Fibroblast of peridontal ligament (primary cell): ENCODE results near the gene GSE1.

Source experiments
- DNase-seq: peaks from one replicate; pipeline ENCODE4 v3.0.0-alpha.2; 2010; ENCODE audit errors: extremely low read depth

Gene GSE1

DNA sequence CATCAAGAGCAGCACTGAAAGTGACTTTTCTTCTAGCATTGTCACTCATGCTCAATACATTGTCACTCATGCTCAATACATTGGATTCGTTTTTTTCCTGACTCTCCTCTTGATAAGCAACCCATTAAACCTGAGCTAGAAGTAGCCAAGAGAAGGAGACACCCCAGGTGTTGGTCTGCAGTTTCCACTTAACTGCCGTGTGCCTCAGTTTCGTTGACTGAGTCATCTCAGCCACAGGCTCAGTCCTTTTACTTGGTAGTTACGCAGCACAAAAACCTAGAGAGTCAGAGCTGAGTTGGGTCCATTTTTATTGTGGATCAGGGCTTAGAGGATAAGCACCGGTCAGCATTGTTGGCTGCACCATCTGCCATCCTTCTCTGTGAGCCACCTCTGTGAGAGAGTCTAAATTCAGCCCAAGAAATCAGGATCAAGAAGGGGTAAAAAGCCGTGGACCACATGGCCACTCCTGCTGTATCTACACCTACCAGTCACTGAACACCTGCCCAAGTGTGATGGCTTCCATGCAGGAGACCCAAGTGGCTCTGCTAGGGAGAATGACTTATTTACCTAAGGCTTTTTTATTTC is 64.4 kb downstream of the GSE1 start:
- DNase-seq: no peak

DNA sequence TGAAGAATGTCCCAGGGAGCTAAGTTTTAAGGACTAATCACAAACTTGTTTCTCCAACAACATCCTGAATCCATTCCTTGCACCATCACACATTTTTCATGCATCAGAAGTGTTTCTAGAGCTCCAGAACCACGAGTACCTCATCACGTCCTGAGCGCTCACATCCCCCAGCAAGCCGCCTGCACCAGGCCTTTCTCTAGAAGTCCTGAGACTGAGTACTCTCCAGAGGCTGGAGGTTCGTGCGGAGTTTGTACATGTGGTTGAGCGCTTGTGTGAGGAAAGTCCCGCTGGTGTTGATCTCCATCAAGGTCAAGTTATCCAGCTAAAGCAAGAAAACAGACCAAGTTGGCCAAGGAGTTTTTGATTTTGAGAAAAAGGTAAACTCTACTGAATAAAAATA is 64.9 kb downstream of the GSE1 start:
- DNase-seq: no peak

DNA sequence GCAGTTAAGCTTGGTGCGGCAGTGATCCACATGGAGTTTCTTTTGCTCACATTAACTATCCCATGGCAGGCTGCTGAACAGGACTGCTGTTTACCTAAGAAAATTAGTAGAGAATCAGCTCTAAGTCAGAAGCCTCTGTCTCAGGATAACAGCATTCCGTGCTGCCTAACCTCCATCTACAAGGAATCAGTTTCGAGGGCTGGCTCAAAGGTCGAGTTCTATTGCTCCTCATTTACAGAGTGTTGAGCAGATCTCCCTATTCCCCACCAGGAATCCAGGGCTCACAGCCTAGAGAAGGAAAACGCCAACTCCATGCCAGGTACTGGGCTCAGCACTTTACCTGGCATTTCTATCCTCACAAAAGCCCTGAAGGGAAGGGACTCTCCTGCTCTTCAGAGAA is 65.7 kb downstream of the GSE1 start:
- no peak for DNase-seq

DNA sequence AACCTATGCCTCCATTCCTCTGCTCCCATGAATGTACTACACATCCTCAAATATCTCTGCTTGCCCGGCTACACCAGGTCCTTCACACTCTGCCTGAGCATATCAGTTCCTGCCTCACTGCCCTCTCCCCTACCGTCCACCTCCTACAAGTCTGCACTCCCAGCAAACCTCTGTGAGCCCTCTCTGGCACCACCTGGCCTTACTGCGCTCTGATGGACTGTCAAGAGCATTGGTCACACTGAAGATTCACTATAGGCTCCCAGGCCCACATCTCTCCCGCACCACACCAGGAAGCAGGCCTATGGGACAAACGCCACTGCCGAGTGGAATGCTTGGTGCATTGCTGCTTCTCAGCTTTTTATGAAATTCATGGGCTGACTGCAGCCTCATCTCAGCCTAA is 66.7 kb downstream of the GSE1 start:
- no peak for DNase-seq

DNA sequence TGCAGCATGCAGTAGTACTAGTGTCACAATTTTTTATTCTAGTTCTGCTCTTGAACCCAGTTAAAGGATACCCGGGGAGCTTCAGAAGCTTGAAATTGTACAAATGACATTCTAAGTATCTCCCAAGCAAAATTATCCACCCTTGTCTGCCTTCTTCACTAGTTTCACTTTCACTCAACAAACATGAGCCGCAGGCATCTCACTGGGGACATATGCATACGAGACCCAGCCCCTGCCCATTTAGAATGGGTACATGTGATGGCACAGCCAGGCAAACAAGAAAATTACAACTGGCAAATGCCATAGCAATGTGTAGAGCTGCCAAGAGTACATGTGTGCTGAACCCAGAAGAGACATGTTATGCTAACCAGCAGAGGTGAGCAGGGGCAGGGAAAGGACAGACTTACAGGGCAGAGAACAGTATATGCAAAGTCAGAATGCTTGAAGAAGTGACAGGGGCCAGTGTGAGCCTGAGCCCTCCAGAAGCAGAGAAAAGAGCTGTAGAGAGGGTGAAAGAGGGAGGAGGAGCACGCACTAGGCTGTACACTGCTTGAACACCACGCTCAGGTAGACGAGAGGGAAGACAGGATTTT is 67.3 kb downstream of the GSE1 start:
- DNase-seq: no peak

DNA sequence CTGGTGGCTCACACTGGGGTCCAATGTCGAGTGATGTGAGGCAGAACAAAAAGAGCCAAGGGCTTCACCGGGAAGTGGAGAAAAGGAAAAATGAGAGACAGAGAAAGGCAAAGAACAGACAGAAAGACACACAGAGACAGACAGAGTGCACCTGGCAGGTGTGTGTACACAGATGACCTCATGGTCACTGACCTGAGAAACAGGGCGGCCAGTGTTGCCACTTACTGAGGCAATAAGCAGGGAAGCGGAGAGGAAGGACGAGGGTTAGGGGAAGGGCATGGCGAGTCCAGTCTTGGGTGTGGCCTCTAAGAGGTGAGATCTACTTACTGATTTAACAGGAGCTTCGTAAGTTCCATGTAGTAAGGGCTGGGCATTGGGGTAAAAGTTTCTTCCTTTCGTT is 68.1 kb downstream of the GSE1 start:
- DNase-seq: no peak

DNA sequence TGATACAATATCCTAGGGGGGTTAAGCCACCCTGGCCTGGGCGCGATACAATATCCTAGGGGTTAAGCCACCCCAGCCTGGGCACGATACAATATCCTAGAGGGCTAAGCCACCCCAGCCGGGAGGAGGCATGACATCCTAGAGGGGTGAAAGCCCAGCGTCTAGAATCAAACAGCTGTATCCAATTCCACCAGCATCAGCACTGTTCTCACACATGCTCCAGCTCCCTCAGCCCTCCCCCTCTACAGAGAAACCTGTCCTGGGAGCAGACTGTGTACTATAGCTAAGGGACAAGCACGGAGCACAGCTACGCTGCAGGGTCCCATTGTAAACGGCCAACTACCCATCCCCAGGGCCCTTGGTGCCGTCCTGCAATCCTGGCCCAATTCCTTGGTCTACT is 69.4 kb downstream of the GSE1 start:
- DNase-seq: no peak

DNA sequence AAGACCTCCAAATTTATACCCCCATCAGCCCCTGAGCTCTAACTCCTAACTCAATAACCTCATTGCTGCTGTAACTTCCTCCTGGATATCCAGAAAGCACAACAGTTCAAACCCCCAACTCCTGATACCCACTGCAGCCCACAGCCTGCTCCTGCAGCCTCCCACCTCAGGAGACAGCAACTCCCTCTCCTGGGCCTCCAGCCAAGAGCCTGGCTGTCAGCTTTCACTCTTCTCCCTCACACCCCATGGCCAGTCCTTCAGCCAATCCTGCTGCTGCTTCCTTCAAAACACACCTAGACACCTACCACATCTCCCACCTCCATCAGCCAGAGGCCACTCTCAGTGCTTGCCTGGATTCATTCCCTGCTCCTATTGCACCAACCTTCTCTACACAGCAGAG is 70.2 kb downstream of the GSE1 start:
- no peak for DNase-seq

DNA sequence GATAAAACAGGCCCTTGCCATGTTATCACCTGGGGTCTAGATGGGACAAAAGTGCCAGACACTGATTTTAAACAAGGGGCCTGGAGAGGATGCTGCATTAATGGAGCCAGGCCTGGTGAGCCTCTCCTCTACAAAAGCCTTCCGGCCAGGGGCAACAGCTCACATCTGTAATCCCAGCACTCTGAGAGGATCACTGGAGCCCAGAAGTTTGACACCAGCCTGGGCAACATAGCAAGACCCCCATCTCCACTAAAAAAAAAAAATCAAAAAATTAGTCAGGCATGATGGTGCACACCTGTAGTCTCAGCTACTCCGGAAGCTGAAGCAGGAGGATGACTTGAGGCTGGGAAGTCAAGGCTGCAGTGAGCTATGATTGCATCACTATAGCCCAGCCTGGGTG is 72.1 kb downstream of the GSE1 start:
- DNase-seq: no peak

DNA sequence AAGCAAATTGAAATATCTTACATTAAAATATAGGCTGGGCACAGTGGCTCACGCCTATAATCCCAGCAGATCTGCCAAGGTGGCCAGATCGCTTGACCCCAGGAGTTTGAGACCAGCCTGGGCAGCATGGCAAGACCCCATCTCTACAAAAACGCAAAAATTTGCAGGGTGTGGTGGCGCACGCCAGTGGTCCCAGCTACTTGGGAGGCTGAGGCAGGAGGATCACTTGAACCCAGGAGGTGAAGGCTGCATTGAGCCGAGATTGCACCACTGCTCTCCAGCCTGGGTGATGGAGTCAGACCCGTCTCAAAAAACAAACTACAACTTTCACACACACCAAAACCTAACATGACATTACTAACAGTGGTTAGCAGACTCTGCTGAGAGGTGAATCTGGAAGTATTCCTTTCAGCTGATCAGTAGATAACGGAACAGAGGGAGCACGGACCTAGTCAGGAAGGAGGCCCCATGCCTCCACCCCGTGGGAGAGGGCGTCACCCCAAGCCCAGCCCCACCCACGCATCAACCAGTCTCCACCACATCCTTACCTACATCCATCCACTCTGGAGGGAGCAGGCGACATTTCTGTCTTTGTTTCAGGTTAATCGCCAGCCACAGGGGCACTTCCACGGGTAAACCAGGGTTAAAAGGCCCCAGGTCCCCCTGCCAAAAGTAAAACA is 73.9 kb downstream of the GSE1 start:
- DNase-seq: no peak

DNA sequence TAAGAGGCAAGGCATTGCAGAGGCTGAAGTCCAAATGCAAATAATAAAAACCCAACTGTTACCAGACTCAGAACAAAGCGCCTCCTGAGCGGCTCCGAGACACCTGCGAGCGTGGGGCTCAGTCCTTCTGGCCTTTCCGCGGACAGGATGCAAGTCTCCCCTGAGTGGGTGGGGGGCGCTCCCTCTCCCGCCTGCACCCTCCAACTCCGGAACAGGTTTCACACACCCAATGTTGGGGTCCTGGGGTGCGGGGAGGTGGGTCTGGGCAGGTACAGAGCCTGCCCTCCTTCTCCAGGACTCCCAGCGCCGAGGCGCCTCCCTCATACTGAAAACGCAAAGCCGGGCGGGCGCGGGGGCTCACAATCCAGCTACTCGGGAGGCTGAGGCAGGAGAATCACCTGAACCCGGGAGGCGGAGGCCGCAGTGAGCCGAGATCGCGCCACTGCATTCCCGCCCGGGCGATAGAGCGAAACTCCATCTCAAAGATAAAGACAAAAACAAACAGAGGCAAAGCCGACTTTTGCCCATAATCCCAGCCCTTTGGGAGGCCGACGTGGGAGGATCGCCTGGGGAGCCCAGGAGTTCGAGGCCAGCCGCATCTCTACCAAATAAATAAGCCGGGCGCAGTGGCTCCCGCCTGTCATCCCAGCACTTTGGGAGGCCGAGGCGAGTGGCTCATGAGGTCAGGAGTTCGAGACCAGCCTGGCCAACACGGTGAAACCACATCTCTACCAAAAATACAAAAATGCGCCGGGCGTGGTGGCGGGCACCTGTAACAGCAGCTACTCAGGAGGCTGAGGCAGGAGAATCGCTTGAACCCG is 74.7 kb downstream of the GSE1 start:
- DNase-seq: no peak

DNA sequence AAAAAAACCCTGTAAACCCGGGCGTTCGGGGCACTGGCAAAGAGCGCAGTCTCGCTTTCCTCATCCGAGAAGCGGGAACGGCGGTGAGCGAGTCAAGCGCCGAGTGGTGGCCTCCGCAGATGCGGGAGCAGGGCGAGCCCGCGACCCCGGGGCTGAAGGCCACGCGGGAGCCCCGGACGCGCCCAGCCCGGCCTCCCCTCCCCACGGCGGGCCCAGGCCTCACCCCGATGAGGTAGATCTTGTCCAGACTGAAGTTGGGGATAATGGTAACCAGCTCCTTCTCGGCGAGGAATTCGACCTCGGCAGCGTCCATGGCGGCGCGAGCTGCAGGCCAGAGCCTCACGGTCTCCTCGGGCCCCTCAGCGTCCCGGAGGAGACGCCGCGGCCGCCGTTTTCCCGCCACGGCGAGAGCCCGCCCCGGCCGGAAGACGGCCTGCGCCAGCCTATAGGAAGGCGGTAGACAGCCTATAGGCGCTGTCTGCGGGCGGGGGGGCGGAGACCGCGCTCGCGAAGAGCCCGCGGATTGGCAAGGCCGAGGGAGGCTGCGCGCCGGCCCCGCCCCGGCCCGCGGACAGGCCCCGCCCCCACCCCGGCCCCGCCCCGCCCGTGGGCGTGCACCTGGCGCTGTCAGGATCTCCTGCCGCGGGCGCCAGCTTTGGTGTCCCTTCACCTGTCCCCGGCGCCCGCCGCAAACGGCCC is 75.6 kb downstream of the GSE1 start, which contains the start of gene GINS2:
GINS2 (minus strand) TSS at position 369 of the 699 bp plus-strand sequence; CDS start at position 313, 56 bp downstream.
- DNase-seq: peak; percentile 69

DNA sequence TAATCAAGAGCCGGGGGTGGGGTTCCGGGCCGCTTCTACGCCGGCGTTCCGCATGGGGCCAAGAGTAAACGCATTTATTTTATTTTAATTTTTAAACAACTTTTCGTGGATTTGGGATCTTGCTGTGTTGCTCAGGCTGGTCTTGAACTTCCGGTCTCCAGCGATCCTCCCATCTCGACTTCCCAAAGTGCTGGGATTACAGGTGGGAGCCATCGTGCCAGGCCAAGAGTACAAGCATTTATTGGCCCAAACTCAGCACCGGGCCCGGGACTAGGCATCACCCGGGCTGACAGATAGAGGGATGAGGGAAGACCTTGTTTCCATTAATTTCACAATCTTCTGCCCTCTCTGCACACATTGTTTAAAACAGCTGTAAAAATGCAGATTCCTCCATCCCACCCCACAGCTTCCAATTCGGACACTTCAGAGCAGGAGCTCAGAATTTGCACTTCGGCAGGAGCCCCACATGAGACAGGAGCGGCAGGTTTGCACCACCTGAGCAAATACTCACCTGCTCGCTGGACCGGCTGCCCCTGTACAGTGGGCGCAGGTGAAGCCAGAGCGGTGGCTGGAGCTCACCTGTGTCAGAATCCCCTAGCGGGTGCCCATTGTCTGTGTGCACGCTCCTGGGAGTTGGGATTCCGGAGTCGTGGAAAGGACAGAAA is 76.3 kb downstream of the GSE1 start:
- DNase-seq: no peak

DNA sequence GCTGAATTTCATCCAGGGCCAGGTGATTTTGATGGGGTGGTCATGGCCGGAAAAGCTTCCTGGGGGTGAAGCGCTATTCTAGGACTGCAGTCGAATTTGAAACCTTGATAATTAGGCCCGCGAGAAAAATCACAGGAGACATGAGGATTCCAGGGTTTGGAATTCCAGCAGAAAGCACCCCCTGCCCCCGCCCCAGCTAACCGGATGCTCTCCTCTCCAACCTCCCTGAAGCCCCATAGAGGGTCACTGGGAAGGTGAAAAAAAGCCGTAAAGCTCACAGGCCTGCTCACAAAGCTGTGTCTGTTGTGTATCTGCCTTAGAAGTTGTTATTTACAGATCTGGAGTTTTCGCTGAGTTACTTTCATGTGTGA is 76.8 kb downstream of the GSE1 start:
- no peak for DNase-seq

DNA sequence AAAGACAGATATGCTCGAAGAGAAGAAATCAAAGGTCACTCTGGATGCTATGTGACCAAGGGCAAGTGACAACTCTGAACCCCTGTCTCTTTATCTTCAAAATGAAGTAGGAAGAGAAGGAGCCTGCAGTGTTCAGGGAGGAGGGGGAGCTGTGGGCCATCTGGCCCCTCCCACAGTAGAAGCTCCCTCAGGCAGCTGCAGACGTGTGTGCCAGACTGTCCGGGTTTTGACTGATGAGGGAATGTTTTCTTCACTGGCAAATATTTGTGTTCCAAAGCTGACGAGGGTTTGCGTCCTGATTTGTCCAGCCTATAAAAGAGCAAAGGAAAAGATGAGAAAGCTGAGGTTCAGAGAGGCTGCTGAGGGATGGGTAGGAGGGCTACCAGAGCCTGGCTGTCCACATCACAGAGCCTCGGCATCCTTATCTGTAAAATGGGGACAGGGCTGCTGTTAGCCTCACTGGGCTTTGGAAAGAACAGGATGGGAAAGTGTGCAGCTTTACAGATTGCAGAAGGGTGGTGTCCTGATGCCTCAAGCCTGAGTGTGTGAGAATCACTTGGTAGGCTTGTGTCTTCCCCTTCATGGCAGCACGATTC is 77.4 kb downstream of the GSE1 start:
- no peak for DNase-seq

DNA sequence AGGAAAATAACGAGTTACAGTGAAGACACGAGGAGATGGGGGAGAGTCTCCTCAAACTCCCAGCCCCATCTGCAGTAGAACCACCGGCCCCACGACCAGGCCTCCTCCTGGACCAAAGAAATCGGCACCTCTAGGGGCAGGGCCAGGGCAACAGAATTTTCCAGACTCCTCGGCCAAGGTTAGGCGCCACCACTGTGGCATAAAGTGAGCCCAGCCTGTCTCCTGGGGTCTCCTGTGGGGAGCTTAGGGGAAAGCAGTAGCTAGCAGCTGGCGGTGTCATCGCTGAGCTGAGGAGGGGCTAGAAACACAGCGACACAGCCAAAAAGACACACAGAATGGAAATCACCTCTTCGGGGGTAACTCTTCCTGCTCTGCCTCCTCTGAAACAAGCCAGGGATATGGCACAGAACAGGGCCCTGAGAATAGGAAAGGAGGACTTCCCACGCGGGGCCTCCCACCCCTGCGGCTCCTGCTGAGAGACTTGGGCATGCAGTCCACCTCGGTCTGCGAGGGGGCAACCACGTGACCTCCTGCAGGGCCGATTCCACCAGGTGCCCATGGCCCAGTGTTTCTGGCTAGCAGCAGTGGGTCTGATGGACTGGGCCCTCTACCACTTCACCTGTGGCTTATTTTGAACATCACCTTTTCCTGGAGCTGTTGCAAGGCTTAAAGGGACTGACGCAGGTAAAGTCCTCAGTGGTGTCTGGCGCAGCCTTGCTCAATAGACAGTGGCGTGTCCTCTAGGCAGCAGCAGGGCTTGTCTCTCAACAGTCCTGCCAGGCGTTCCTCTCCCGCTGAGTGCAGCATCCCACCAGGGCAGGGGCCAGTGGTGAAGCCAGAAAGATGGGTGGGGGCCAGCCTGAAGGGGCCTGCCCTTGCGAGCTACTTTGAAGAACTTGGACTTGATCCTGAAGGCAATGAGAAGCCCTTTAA is 82.3 kb downstream of the GSE1 start:
- no peak for DNase-seq

DNA sequence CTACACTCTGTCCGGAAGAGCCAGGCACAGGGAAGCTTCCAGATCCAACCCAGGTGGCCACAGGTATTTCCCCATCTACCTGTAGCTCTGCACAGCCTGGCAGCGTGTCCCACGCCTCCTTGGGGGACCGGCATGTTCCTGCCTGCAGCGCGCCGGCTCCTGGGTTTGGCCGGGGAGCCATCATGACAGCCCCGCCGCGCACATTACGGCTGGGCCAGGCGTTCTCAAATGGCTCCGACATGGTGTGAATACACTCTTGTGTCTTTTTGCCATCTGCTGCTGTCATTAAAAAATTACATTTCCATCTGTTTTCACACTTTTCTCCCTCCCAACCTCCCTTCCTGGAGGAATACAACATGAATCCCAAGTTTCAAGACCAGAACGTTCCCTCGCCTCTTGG is 83.7 kb downstream of the GSE1 start:
- DNase-seq: no peak

DNA sequence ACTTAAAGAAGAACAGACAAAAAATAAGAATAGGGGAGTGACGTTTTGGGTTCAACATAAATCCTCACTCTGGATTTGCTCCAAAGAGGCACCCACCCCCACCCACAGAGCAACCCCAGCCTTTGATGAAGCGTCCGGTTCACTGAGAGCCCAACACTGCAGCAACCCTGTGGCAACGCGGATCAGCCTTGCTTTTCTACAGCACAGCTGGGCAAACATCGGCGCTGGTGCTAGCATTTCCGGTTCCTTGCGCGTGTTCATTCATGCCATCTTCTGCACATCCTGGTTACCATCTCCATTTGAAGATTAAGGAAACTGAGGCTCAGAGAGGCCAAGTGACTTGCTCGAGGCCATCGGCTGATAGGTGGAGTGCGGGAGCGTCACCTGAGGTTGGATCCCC is 84.3 kb downstream of the GSE1 start:
- no peak for DNase-seq

DNA sequence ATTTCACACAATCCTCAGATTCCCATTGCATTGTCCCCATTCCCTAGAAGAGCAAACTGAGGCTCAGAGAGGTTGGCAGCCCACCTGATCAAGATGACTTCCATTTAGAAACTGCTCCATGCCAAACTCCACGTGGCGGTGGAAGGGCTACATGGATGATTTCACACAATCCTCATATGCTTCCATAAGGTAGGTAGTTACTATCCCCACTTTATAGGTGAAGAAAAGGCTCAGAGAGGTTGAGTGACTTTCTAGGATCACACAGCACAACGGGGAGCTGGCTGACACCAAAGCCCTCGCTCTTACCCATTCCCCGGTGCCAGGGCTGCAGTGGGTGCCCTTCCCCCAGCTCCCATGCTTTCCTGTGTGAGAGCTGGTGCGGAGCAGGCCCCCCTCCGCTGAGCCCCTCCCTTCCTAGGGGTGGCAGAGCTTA is 85.4 kb downstream of the GSE1 start:
- no peak for DNase-seq
